Smooth muscle cell (in vitro differentiated cells): ENCODE data around the gene KBTBD2. TPM values are rescaled to one million over a fixed set of nuclear protein-coding genes. Genes with fewer than 3 reads are reported as not detected.
"Not testable (repeated sequence)": the region's sequence is repeated elsewhere in the genome, so short reads cannot be mapped to it uniquely, and the experiment has no call there.

Source experiments
- DNase-seq: peaks from one replicate; lab custom pipeline; 2025; ENCODE audit not compliant: unreplicated experiment; lab: John Stamatoyannopoulos, UW
- H2AFZ ChIP-seq: fragments of 200-600 bp; sonication (generic); 2 replicates; pipeline ENCODE4 v1.6.0; 2016; ENCODE audit warnings: antibody characterized with exemption, low read depth, mild to moderate bottlenecking
- H3F3A ChIP-seq: fragments of 200-600 bp; sonication (generic); 2 replicates; pipeline ENCODE4 v1.6.0; 2017; ENCODE audit warnings: antibody characterized with exemption, low read depth
- H3K27ac ChIP-seq: fragments of 200-600 bp; sonication (generic); 2 replicates; pipeline ENCODE4 v1.5.1; 2016; ENCODE audit warnings: low read depth, mild to moderate bottlenecking
- H3K27me3 ChIP-seq: fragments of 200-600 bp; sonication (generic); 2 replicates; pipeline ENCODE4 v1.6.1; 2016; ENCODE audit warnings: low read depth, mild to moderate bottlenecking
- H3K36me3 ChIP-seq: fragments of 200-600 bp; sonication (generic); 2 replicates; pipeline ENCODE4 v1.5.1; 2016; ENCODE audit warnings: low read depth
- H3K4me1 ChIP-seq: fragments of 200-600 bp; sonication (generic); 2 replicates; pipeline ENCODE4 v1.5.1; 2016; ENCODE audit warnings: low read depth
- H3K4me2 ChIP-seq: fragments of 200-600 bp; sonication (generic); 2 replicates; pipeline ENCODE4 v1.6.0; 2016; ENCODE audit warnings: mild to moderate bottlenecking
- H3K4me3 ChIP-seq: fragments of 200-600 bp; sonication (generic); 2 replicates; pipeline ENCODE4 v1.5.1; 2016; ENCODE audit warnings: mild to moderate bottlenecking
- H3K79me2 ChIP-seq: fragments of 200-600 bp; sonication (generic); 2 replicates; pipeline ENCODE4 v1.6.0; 2016; ENCODE audit warnings: low read depth, mild to moderate bottlenecking
- H3K9ac ChIP-seq: fragments of 200-600 bp; sonication (generic); 2 replicates; pipeline ENCODE4 v1.6.0; 2016; ENCODE audit warnings: low read depth
- H3K9me3 ChIP-seq: fragments of 200-600 bp; sonication (generic); replicated peaks from 2 replicates; pipeline ENCODE4 v1.5.1; 2016; ENCODE audit warnings: low read depth
- H4K20me1 ChIP-seq: fragments of 200-600 bp; sonication (generic); 2 replicates; pipeline ENCODE4 v1.6.0; 2016; ENCODE audit warnings: low read depth
- CTCF ChIP-seq: fragments of 200-600 bp; sonication (generic); IDR thresholded peaks from 2 replicates; pipeline ENCODE4 v1.5.1; 2017; ENCODE audit warnings: borderline replicate concordance, mild to moderate bottlenecking, antibody characterized with exemption; ENCODE audit not compliant: insufficient read depth, poor library complexity, severe bottlenecking
- WGBS: methylation state at CpG from one replicate; pipeline ENCODE4 v1.1.7; 2016; ENCODE audit warnings: low lambda C conversion rate; 5-methylcytosine and 5-hydroxymethylcytosine counted together
- polyA plus RNA-seq: library from polyadenylated mRNA; unstranded; fragments of >200 nt; fragmentation: Nextera tagmentation; extraction: Ambion mirVana; gene quantifications from 2 replicates; pipeline ENCODE4 v1.2.1, GENCODE V29; 2016
- total RNA-seq: library from RNA; depleted of rRNA; stranded (reverse); fragments of >200 nt; gene quantifications from 2 replicates; pipeline ENCODE4 v1.2.3, GENCODE V29; 2014

The KBTBD2 gene
- total and polyA plus RNA-seq, 2 experiments from 2014 or later = 25.6 to 32.7 TPM

- WGBS = 77% methylated on average over 2 of the region's 2 CpGs
- Histone ChIP-seq H3K4me2 (no peak overlapping the region), H3F3A (no peaks in the 10 kb centered on the region), H3K27me3 (no peaks in the 10 kb centered on the region), H3K79me2 (peaks cover 97% of the 10 kb centered on the region), H3K27ac (no peak overlapping the region), H3K4me1 (no peaks in the 10 kb centered on the region), H3K9ac (no peak overlapping the region), H3K36me3 (no peaks in the 10 kb centered on the region), H2AFZ (no peak overlapping the region), H3K9me3 (no peaks in the 10 kb centered on the region), H3K4me3 (no peak overlapping the region), H4K20me1 (peaks cover 100% of the 10 kb centered on the region)
- no peak for TF ChIP-seq CTCF
- DNase-seq = no peak
These were observed 12.1 kb downstream of the KBTBD2 start for GRCh38 chr7:32879460-32879859.

GRCh38 chr7:32878023-32878422, 13.5 kb downstream of the KBTBD2 start:
- Histone ChIP-seq H3K79me2 (peaks cover 94% of the 10 kb centered on the region), H4K20me1 (peaks cover 97% of the 10 kb centered on the region)
- not testable (repeated sequence) for H3K36me3 ChIP-seq, H3F3A ChIP-seq, H3K27ac ChIP-seq, H3K4me1 ChIP-seq, H3K9me3 ChIP-seq, DNase-seq, H3K4me2 ChIP-seq, H3K27me3 ChIP-seq, H3K4me3 ChIP-seq, H2AFZ ChIP-seq, H3K9ac ChIP-seq
- WGBS = 93% methylated on average over 8 of the region's 8 CpGs

GRCh38 chr7:32872421-32872820, 19.1 kb downstream of the KBTBD2 start:
- WGBS = 100% methylated on average over 2 of the region's 2 CpGs
- TF ChIP-seq CTCF = no peak
- Histone ChIP-seq H3K4me1 (no peaks in the 10 kb centered on the region), H4K20me1 (peaks cover 81% of the 10 kb centered on the region), H2AFZ (no peak overlapping the region), H3K4me2 (no peak overlapping the region), H3K4me3 (no peak overlapping the region), H3F3A (no peaks in the 10 kb centered on the region), H3K9me3 (no peaks in the 10 kb centered on the region), H3K79me2 (peaks cover 42% of the 10 kb centered on the region), H3K27me3 (no peaks in the 10 kb centered on the region), H3K36me3 (peaks cover 12% of the 10 kb centered on the region), H3K27ac (no peak overlapping the region), H3K9ac (no peak overlapping the region)
- no peak for DNase-seq

GRCh38 chr7:32871624-32872371, 19.8 kb downstream of the KBTBD2 start:
- H3K79me2 ChIP-seq = peaks cover 37% of the 10 kb centered on the region
- H3K27me3 ChIP-seq = no peaks in the 10 kb centered on the region
- no peak for TF ChIP-seq CTCF
- H3K36me3 ChIP-seq = peaks cover 12% of the 10 kb centered on the region
- no peak for DNase-seq
- H3K4me3 ChIP-seq = no peak overlapping the region
- no peak overlapping the region for H3K9ac ChIP-seq
- H3F3A ChIP-seq = no peaks in the 10 kb centered on the region
- no peaks in the 10 kb centered on the region for H3K9me3 ChIP-seq
- no peak overlapping the region for H3K27ac ChIP-seq
- peaks cover 75% of the 10 kb centered on the region for H4K20me1 ChIP-seq
- WGBS = 96% methylated on average over 4 of the region's 4 CpGs
- no peak overlapping the region for H2AFZ ChIP-seq
- H3K4me2 ChIP-seq = no peak overlapping the region
- no peaks in the 10 kb centered on the region for H3K4me1 ChIP-seq
